ENCODE measurements around the gene SLC6A7.

The SLC6A7 gene

GRCh38 chr5:150144246-150144801 lies 45.5 kb upstream of the SLC6A7 start:
- no peak overlapping the region for H3K4me3 ChIP-seq (ENCODE audit: low read depth, low read length)
- ChIA-PET POLR2A (no interaction called here), CTCF (interaction anchor here (2.9 kb wide), 1 partner anchor 14 kb away, joined by 13 read pairs; no protein-coding TSS in a partner anchor)
- H3K9me3 ChIP-seq (ENCODE audit: control insufficient read depth, insufficient read depth, low read depth, low read length), result no peaks in the 10 kb centered on the region
- TF ChIP-seq GLIS1 (tag by site-specific recombination; IDR thresholded peaks at IDR 0.05) (peak; percentile 88), ZFHX2 (tag by site-specific recombination; conservative IDR thresholded peaks at IDR 0.05) (0 out of 2 replicates have a peak, but pooled peaks have one; percentile 38), ZNF140 (tag by site-specific recombination; IDR thresholded peaks at IDR 0.05) (no peak), ZFP41 (tag by site-specific recombination; IDR thresholded peaks at IDR 0.05; ENCODE audit: borderline replicate concordance) (no peak), ZIC2 (tag by site-specific recombination; IDR thresholded peaks at IDR 0.05) (peak; percentile 84), REPIN1 (tag by site-specific recombination; IDR thresholded peaks at IDR 0.05; ENCODE audit: low read depth) (no peak), GLIS2 (tag by site-specific recombination; IDR thresholded peaks at IDR 0.05) (peak; percentile 39; the same call in 1 of the 2 replicates)
- no peak overlapping the region for H3K27ac ChIP-seq (ENCODE audit: extremely low read depth, low read depth, low read length)
- H3K36me3 ChIP-seq (ENCODE audit: control insufficient read depth in 2 of 2, insufficient read depth in 1 of 2, low read length in 2 of 2), result no peaks in the 10 kb centered on the region
- 0 out of 2 replicates have a peak, but pooled peaks cover 3% of the 10 kb centered on the region for H3K4me1 ChIP-seq (ENCODE audit: control insufficient read depth, insufficient read depth, low read length)

- ChIA-PET CTCF (interaction anchor here (0.7 to 2.9 kb wide), 4 partner anchors 15 to 1898 kb away, joined by 3 to 13 read pairs (median 4); no protein-coding TSS in a partner anchor), POLR2A (no interaction called here)
- H3K36me3 ChIP-seq (ENCODE audit: control insufficient read depth in 2 of 2, insufficient read depth in 1 of 2, low read length in 2 of 2), result no peaks in the 10 kb centered on the region
- no peak overlapping the region for H3K27ac ChIP-seq (ENCODE audit: extremely low read depth, low read depth, low read length)
- no peak overlapping the region for H3K4me3 ChIP-seq (ENCODE audit: low read depth, low read length)
- H3K9me3 ChIP-seq (ENCODE audit: control insufficient read depth, insufficient read depth, low read depth, low read length), result no peaks in the 10 kb centered on the region
- TF ChIP-seq ZFHX2 (tag by site-specific recombination; conservative IDR thresholded peaks at IDR 0.05) (peak; percentile 71), EGR2 (tag by site-specific recombination; IDR thresholded peaks at IDR 0.05; ENCODE audit: low read depth) (peak; percentile 75), ZNF37A (tag by site-specific recombination; IDR thresholded peaks at IDR 0.05) (no peak)
- H3K4me1 ChIP-seq (ENCODE audit: control insufficient read depth, insufficient read depth, low read length), result 0 out of 2 replicates have a peak, but pooled peaks cover 3% of the 10 kb centered on the region
Observed at GRCh38 chr5:150144879-150145278, 45.0 kb upstream of the SLC6A7 start.

GRCh38 chr5:150146235-150146634 lies 43.6 kb upstream of the SLC6A7 start:
- no peak overlapping the region for H3K4me3 ChIP-seq (ENCODE audit: low read depth, low read length)
- ChIA-PET CTCF (interaction anchor here (1.4 to 2.9 kb wide), 2 partner anchors 16 to 294 kb away, joined by 3 to 13 read pairs; no protein-coding TSS in a partner anchor), POLR2A (no interaction called here)
- H3K36me3 ChIP-seq (ENCODE audit: control insufficient read depth in 2 of 2, insufficient read depth in 1 of 2, low read length in 2 of 2), result no peaks in the 10 kb centered on the region
- 0 out of 2 replicates have a peak, but pooled peaks cover 3% of the 10 kb centered on the region for H3K4me1 ChIP-seq (ENCODE audit: control insufficient read depth, insufficient read depth, low read length)
- H3K27ac ChIP-seq (ENCODE audit: extremely low read depth, low read depth, low read length), result no peak overlapping the region
- H3K9me3 ChIP-seq (ENCODE audit: control insufficient read depth, insufficient read depth, low read depth, low read length), result no peaks in the 10 kb centered on the region
- TF ChIP-seq YY1 (tag by site-specific recombination; IDR thresholded peaks at IDR 0.05) (no peak), ZNF266 (tag by site-specific recombination; IDR thresholded peaks at IDR 0.05; ENCODE audit: low read depth) (no peak), ZNF398 (tag by site-specific recombination; IDR thresholded peaks at IDR 0.05) (no peak), ZNF211 (tag by site-specific recombination; IDR thresholded peaks at IDR 0.05; ENCODE audit: low read depth) (no peak), ZNF354C (tag by site-specific recombination; IDR thresholded peaks at IDR 0.05; ENCODE audit: borderline replicate concordance, low read depth) (no peak)

- ChIA-PET CTCF (interaction anchor here (1.0 kb wide), 1 partner anchor 18 kb away, joined by 3 read pairs; no protein-coding TSS in a partner anchor), POLR2A (no interaction called here)
- Histone ChIP-seq H3K27ac (ENCODE audit: extremely low read depth, low read depth, low read length) (no peak overlapping the region), H3K9me3 (ENCODE audit: control insufficient read depth, insufficient read depth, low read depth, low read length) (no peaks in the 10 kb centered on the region), H3K36me3 (ENCODE audit: control insufficient read depth in 2 of 2, insufficient read depth in 1 of 2, low read length in 2 of 2) (no peaks in the 10 kb centered on the region), H3K4me3 (ENCODE audit: low read depth, low read length) (no peak overlapping the region), H3K4me1 (ENCODE audit: control insufficient read depth, insufficient read depth, low read length) (0 out of 2 replicates have a peak, but pooled peaks cover 3% of the 10 kb centered on the region)
- 0 out of 2 replicates have a peak, but pooled peaks have one; percentile 33 for TF ChIP-seq ZBTB20 (tag by site-specific recombination; IDR thresholded peaks at IDR 0.05)
- no peak for TF ChIP-seq SP3 (tag by site-specific recombination; IDR thresholded peaks at IDR 0.05)
- TF ChIP-seq MYNN (tag by site-specific recombination; IDR thresholded peaks at IDR 0.05; ENCODE audit: borderline replicate concordance), result no peak
Observed at GRCh38 chr5:150146862-150147601, 42.8 kb upstream of the SLC6A7 start.

Data from HEK293 (cell line).